ENCODE measurements around the gene DACH1.

DACH1 gene

GRCh38 chr13:71517004-71517403, 350.0 kb downstream of the DACH1 start:
- TF ChIP-seq CTCF (conservative IDR thresholded peaks at IDR 0.05; ENCODE audit: control insufficient read depth, insufficient read depth, low read depth, low read length), result no peak
- no peak overlapping the region for H3K4me3 ChIP-seq (ENCODE audit: control insufficient read depth, low read depth, low read length)
- peak; percentile 0 for DNase-seq (ENCODE audit: low read depth)

GRCh38 chr13:71516521-71516920, 350.5 kb downstream of the DACH1 start:
- no peak for DNase-seq (ENCODE audit: low read depth)
- TF ChIP-seq CTCF (conservative IDR thresholded peaks at IDR 0.05; ENCODE audit: control insufficient read depth, insufficient read depth, low read depth, low read length), result no peak
- no peak overlapping the region for H3K4me3 ChIP-seq (ENCODE audit: control insufficient read depth, low read depth, low read length)

- H3K4me3 ChIP-seq (ENCODE audit: control insufficient read depth, low read depth, low read length), result no peak overlapping the region
- DNase-seq (ENCODE audit: low read depth), result no peak
- TF ChIP-seq CTCF (conservative IDR thresholded peaks at IDR 0.05; ENCODE audit: control insufficient read depth, insufficient read depth, low read depth, low read length), result no peak
Observed at GRCh38 chr13:71515744-71516038, 351.3 kb downstream of the DACH1 start.

- no peak for TF ChIP-seq CTCF (conservative IDR thresholded peaks at IDR 0.05; ENCODE audit: control insufficient read depth, insufficient read depth, low read depth, low read length)
- no peak for DNase-seq (ENCODE audit: low read depth)
- no peak overlapping the region for H3K4me3 ChIP-seq (ENCODE audit: control insufficient read depth, low read depth, low read length)
Observed at GRCh38 chr13:71514900-71515743, 351.9 kb downstream of the DACH1 start.

GRCh38 chr13:71513411-71514033, 353.5 kb downstream of the DACH1 start:
- TF ChIP-seq CTCF (conservative IDR thresholded peaks at IDR 0.05; ENCODE audit: control insufficient read depth, insufficient read depth, low read depth, low read length), result no peak
- no peak overlapping the region for H3K4me3 ChIP-seq (ENCODE audit: control insufficient read depth, low read depth, low read length)
- no peak for DNase-seq (ENCODE audit: low read depth)

GRCh38 chr13:71503781-71504180, 363.2 kb downstream of the DACH1 start:
- DNase-seq (ENCODE audit: low read depth), result no peak
- TF ChIP-seq CTCF (conservative IDR thresholded peaks at IDR 0.05; ENCODE audit: control insufficient read depth, insufficient read depth, low read depth, low read length), result no peak
- no peak overlapping the region for H3K4me3 ChIP-seq (ENCODE audit: control insufficient read depth, low read depth, low read length)
